Neural progenitor cell (in vitro differentiated cells): ENCODE measurements around the gene SH2D2A.

ENCODE experiments used
- CTCF ChIP-seq: fragments of 200-600 bp; sonication (generic); IDR thresholded peaks from 2 replicates; pipeline ENCODE4 v1.5.1; 2017; ENCODE audit warnings: antibody characterized with exemption, mild to moderate bottlenecking
- EZH2 ChIP-seq: fragments of 200-600 bp; sonication (generic); IDR thresholded peaks from 2 replicates; pipeline ENCODE4 v1.6.1; 2017; ENCODE audit warnings: antibody characterized with exemption, mild to moderate bottlenecking, moderate library complexity
- EZH2phosphoT487 ChIP-seq: fragments of 200-600 bp; sonication (generic); IDR thresholded peaks from 2 replicates; pipeline ENCODE4 v1.6.1; 2017; ENCODE audit warnings: antibody characterized with exemption

DNA sequence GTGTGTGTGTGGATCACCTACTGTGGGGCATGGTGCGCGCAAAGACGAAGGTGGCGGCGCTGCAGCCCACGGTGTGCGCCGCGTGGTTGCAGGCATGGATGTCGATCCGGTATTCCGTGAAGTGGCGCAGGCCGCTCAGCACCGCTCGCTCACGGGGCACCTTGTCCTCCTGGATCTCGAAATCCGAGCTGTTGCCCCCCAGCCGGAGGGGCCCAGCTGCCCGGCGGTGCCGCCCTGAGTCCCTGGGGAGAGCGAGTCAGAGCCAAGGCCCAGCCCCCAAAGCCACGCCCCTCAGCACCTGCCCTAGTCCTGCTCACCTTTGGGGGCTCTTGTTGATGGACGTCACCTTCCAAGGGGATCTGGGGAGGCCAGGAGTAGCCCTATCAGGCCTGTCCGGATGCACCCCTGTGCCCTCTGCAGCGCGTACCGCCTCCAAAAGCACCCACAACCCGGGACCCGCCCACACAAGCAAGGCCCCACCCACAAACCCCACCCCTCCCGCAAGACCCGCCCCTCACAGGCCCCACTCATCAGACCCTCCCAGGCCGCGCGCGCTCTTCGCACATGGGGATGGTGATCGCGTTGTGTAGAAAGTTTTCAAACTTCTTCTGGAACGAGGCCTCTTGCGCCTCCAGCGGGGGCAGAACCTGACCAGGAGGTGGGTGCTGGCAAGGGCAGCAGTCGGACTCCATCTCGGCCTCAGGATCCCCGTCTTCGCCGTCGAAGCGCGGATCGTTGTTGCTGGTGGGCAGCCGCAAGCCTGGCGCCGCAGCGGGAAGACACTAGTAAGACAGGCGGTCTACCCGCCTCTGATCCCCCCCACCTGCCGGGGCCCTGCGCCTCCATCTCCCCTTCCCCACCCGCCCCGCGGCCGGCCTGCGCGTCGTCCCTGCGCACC is 28.7 kb upstream of the SH2D2A start:
- TF ChIP-seq CTCF = peak; percentile 9
- peak; percentile 79 for TF ChIP-seq EZH2
- TF ChIP-seq EZH2phosphoT487 = peak; percentile 82
